DND-41 (cell line): ENCODE measurements around the gene PGBD2.

Source experiments
- CTCF ChIP-seq: IDR thresholded peaks from 2 replicates; pipeline ENCODE4 v1.5.1; 2012; ENCODE audit warnings: borderline replicate concordance, low read length, moderate library complexity, mild to moderate bottlenecking; ENCODE audit not compliant: poor library complexity, severe bottlenecking; ENCODE audit errors: extremely low read depth
- EZH2 ChIP-seq: IDR thresholded peaks from 3 replicates; pipeline ENCODE4 v1.6.1; 2012; ENCODE audit warnings: borderline replicate concordance, low read depth, mild to moderate bottlenecking, moderate library complexity, low read length, inconsistent platforms; ENCODE audit not compliant: severe bottlenecking

DNA sequence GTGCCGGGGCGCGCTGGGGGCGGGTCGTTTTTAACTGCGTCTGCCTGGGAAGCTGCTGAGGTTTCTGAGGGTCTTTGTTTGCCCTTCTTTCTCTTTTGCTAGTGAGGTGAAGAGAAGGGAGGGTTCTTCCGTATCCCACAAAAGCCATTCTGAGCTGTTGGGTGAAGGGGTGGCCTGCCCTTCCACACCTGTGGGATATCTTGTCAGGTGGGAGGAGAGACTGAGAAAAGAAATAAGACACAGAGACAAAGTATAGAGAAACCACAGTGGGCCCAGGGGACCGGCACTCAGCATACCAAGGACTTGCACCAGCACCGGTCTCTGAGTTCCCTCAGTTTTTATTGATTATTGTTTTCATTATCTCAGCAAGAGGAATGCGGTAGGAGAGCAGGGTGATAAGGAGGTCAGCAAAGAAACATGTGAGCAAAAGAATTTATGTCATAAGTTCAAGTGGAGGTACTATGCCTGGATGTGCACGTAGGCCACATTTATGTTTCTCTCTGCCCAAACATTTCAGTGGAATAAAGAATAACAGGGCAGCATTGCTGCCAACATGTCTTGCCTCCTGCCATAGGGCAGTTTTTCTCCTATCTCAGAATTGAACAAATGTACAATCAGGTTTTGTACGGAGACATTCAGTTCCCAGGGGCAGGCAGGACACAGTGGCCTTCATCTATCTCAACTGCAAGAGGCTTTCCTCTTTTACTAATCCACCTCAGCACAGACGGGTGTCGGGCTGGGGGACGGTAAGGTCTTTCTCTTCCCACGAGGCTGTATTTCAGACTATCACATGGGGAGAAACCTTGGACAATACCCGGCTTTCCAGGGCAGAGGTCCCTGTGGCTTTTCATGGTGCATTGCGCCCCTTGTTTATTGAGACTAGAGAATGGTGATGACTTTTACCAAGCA is 972 bp downstream of the PGBD2 start:
- no peak for TF ChIP-seq CTCF
- no peak for TF ChIP-seq EZH2
